Progenitor cell of endocrine pancreas (in vitro differentiated cells): ENCODE data around the gene PTPRD. TPM values are rescaled to one million over a fixed set of nuclear protein-coding genes. Genes with fewer than 3 reads are reported as not detected.

Source experiments
- DNase-seq: peaks from one replicate; pipeline ENCODE4 v3.0.0; 2021; ENCODE audit warnings: low spot score; ENCODE audit not compliant: unreplicated experiment
- H3K27ac Mint-ChIP-seq: 2 replicates; pipeline ENCODE4 v1.8.0; 2021; ENCODE audit warnings: mild to moderate bottlenecking, moderate library complexity, mixed read lengths
- H3K27me3 Mint-ChIP-seq: 2 replicates; pipeline ENCODE4 v1.8.0; 2021; ENCODE audit warnings: mixed read lengths
- H3K36me3 Mint-ChIP-seq: 2 replicates; pipeline ENCODE4 v1.8.0; 2022; ENCODE audit warnings: mixed read lengths; ENCODE audit not compliant: insufficient read depth
- H3K4me1 Mint-ChIP-seq: 2 replicates; pipeline ENCODE4 v1.8.0; 2021; ENCODE audit warnings: low read depth, mixed read lengths
- H3K4me3 Mint-ChIP-seq: 2 replicates; pipeline ENCODE4 v1.8.0; 2021; ENCODE audit warnings: low read depth, mild to moderate bottlenecking, moderate library complexity, mixed read lengths
- H3K9me3 Mint-ChIP-seq: 2 replicates; pipeline ENCODE4 v1.8.0; 2021; ENCODE audit warnings: low read depth, mixed read lengths
- total RNA-seq: library from RNA; stranded (reverse); gene quantifications from 2 replicates; pipeline ENCODE4 v1.2.1, GENCODE V29; 2021
- TF ChIP-seq, protein P1 (sequence below): fragments of 200-600 bp; sonication (generic); IDR thresholded peaks from one replicate; pipeline ENCODE4 v1.5.0; 2021; ENCODE audit warnings: antibody characterized with exemption, mild to moderate bottlenecking; ENCODE audit not compliant: unreplicated experiment

The PTPRD gene
- total RNA-seq, 1 donor from 2014 or later, result 124 TPM

DNA sequence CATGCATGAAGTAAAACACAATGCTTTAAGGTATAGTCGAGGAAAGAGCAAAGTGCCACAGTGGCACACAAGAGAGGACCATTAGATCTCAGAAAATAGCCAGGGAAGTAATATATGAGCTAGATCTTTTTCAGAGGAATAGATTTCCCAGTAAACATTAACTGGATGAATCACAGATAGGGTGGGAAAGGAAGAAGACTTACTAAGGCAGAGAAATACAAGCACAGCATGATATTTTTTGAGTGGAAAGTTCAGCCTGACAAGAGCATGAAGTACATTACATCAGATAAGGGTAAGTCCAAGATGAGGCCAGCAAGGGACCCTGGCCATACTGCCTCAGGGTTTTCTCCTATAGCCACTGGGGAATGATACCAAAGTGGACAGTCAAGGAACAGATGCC, 2008.6 kb downstream of the PTPRD start:
- Mint-ChIP-seq H3K9me3 (peaks cover under 1% of the 10 kb centered on the region), H3K4me3 (no peak overlapping the region)

DNA sequence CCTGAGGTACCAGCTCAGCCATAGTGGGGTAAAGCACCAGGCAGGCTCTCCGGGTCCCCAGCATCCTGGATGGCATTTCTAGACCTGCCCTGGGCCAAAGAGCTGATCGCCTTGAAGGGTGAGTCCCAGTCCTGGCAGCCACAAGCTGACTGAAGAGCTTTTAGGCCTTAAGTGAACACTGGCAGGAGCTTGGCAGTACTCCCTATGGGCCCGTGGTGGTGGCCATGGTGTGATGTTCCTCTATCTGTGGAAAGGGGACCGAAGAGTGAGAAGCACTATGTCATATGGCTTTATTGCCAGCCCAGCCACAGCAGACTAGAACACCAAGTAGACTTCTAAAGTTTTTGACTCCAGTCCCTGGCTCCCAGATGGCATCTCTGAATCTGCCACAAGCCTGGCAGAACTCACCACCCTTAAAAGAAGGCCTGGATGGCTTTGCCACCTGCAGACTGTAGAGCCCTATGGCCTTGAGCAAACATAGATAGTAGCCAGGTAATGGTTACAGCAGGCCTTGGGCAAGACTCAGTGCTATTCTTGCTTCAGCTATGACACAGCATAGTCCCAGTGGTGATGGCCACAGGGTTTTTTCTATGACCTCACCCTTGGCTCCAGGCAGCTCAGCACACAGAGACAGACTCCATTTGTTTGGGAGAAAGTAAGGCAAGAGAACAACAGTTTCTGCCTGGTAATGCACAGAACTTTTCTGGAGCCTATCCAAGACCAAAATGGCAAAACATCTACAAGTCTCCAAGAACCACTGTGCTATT, 2011.7 kb downstream of the PTPRD start:
- no peak overlapping the region for H3K27ac Mint-ChIP-seq
- H3K4me3 Mint-ChIP-seq, result no peak overlapping the region
- peaks cover 1% of the 10 kb centered on the region for H3K36me3 Mint-ChIP-seq
- H3K27me3 Mint-ChIP-seq, result no peaks in the 10 kb centered on the region
- H3K9me3 Mint-ChIP-seq, result peaks cover 5% of the 10 kb centered on the region
- peaks cover 2% of the 10 kb centered on the region for H3K4me1 Mint-ChIP-seq
- TF ChIP-seq, protein P1, sequence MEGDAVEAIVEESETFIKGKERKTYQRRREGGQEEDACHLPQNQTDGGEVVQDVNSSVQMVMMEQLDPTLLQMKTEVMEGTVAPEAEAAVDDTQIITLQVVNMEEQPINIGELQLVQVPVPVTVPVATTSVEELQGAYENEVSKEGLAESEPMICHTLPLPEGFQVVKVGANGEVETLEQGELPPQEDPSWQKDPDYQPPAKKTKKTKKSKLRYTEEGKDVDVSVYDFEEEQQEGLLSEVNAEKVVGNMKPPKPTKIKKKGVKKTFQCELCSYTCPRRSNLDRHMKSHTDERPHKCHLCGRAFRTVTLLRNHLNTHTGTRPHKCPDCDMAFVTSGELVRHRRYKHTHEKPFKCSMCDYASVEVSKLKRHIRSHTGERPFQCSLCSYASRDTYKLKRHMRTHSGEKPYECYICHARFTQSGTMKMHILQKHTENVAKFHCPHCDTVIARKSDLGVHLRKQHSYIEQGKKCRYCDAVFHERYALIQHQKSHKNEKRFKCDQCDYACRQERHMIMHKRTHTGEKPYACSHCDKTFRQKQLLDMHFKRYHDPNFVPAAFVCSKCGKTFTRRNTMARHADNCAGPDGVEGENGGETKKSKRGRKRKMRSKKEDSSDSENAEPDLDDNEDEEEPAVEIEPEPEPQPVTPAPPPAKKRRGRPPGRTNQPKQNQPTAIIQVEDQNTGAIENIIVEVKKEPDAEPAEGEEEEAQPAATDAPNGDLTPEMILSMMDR, result no peak
- DNase-seq, result no peak

More for the DNA sequence above, 2008.6 kb downstream of the PTPRD start:
- no peak for DNase-seq
- no peaks in the 10 kb centered on the region for H3K36me3 Mint-ChIP-seq
- H3K27ac Mint-ChIP-seq, result no peak overlapping the region
- peaks cover 2% of the 10 kb centered on the region for H3K4me1 Mint-ChIP-seq
- no peaks in the 10 kb centered on the region for H3K27me3 Mint-ChIP-seq
- TF ChIP-seq, protein P1, result no peak

DNA sequence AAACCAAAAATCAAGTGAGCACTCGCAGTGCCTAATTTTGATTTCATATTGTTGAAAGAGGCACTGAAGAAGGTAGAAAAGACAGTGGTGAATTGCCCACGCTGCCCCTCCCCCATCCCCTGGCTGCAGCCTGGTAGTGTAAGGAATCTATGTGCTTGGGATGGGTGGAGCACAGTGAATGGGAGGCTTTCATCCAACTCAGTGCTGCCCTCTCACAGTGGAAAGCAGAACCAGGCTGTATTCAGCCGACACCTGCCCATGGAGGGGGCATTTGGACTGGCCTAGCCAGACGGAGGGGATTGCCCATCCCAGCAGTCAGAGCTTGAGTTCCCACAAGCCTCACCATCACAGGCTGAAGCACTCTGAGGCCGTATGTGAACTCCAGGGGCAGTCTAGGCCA, 2012.9 kb downstream of the PTPRD start:
- H3K27ac Mint-ChIP-seq, result no peak overlapping the region
- DNase-seq, result no peak
- H3K36me3 Mint-ChIP-seq, result peaks cover 1% of the 10 kb centered on the region
- H3K4me1 Mint-ChIP-seq, result peaks cover 2% of the 10 kb centered on the region
- H3K9me3 Mint-ChIP-seq, result peaks cover 5% of the 10 kb centered on the region
- no peaks in the 10 kb centered on the region for H3K27me3 Mint-ChIP-seq
- H3K4me3 Mint-ChIP-seq, result no peak overlapping the region
- TF ChIP-seq, protein P1, result no peak

DNA sequence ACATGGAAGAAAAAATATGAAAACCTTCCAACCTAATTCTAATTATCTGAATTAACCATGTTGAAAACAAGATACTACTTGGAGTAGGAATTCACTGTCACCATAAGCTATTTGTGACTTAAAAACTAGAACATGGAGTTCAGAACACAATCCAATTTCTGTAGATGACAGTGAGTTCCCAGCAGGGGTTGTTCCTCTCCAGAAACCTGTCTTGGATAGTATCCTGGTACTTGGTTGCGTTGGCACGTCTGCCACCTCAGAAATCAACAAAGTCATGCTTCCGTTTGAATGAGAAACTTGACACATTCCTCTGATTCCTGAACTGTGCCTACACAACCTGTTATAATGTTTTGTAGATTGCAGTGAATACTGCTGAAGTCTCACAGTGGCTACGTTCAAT, 2023.3 kb downstream of the PTPRD start:
- no peak for DNase-seq
- Mint-ChIP-seq H3K4me3 (no peak overlapping the region), H3K27ac (no peak overlapping the region), H3K36me3 (peaks cover under 1% of the 10 kb centered on the region), H3K27me3 (no peaks in the 10 kb centered on the region), H3K4me1 (no peaks in the 10 kb centered on the region), H3K9me3 (no peaks in the 10 kb centered on the region)
- TF ChIP-seq, protein P1, result no peak

DNA sequence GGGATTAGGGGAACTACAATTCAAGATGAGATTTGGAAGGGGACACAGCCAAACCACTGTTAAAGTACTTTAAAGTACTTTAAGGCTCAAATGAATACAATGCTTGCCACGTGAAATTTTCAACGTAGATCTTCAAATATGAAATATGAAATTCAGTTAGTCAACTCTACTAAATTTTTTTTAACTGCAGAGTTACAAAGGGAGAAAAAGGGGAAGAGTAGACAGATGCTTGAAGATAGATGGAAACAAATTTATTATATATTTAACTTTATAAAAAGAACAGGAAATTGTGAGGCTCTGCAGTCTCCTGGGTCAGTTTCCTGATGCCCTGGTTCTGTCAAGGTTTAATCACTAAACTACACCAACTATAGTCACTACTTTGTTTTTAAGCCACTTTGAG, 2027.8 kb downstream of the PTPRD start:
- no peak for DNase-seq
- no peaks in the 10 kb centered on the region for H3K27me3 Mint-ChIP-seq
- H3K27ac Mint-ChIP-seq, result no peak overlapping the region
- H3K4me1 Mint-ChIP-seq, result peaks cover under 1% of the 10 kb centered on the region
- H3K9me3 Mint-ChIP-seq, result peaks cover 9% of the 10 kb centered on the region
- TF ChIP-seq, protein P1, result no peak
- H3K4me3 Mint-ChIP-seq, result no peak overlapping the region
- H3K36me3 Mint-ChIP-seq, result peaks cover 8% of the 10 kb centered on the region
